Ureter (tissue), 1 donor: ENCODE measurements around the gene CELF4. TPM values are rescaled to one million over a fixed set of nuclear protein-coding genes. Genes with fewer than 3 reads are reported as not detected.

Experiments used
- DNase-seq: peaks from one replicate; pipeline ENCODE4 v3.0.0-alpha.2; 2020; ENCODE audit warnings: low spot score
- total RNA-seq: library from RNA; stranded (reverse); gene quantifications from one replicate; pipeline ENCODE4 v1.2.4, GENCODE V29; 2023
- donor health status: DM: yes; HTN: yes; CAD: no.

CELF4 gene
- total RNA-seq, 1 donor from 2014 or later: not detected

DNA sequence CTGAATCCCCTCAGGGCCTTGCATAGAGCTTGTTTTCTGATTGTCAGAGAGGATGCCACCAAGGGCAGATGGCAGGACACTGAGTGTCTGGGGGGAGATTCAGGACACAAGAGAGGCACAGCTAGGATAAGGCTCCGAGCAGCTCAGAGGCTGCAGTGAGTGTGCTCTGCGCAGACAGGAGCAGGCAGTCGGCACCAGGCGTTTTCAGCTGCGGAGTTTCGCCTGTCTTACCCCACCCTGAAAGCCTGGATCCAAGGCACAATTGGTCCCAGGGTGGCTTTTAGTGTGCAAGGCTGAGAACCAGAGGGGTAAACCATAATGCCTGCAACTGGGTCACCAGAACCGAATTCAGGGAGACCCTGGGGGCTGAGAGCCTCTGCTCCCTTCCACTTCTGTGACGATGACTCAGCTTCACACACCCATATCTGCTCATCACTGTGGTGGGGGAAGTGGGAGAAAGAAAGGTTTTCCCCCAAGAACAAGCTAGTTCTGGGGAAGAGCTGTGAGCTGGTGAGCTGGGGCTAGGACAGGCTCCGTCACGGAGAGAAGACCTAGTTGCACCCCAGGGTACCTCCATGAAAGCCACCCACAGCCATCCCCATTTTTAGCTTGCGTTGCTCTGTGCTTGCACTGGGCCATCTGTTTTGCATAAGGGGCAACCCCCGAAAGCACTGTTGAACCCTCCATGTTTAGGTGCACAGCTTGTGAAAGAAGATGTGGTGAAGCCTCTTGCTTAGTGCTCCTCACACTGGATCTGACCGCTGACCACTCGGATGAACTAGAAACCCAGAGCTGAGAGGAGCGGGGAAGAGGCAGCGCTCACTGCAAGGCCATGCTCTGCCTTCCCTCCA lies 173.7 kb downstream of the CELF4 start:
- DNase-seq: no peak

DNA sequence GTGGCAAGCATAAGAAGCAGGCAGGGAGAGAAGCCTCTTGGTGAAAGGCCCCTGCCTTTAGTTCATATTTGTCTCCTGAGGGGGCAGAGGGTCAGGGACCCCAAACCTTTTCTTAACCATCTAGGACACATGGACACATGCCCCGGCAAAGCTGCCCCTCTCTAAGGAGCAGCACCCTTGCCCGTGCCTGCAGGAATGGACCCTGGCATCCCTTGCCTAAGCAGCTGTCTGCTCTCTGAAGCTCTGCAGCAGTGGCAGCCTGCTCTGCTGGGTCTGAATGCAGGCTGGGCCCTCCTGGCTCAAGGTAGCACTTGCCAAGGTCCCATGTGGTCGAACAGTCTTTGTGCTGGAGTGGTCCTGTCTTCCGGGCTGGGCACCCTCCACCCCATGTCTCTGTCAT lies 174.4 kb downstream of the CELF4 start:
- no peak for DNase-seq

DNA sequence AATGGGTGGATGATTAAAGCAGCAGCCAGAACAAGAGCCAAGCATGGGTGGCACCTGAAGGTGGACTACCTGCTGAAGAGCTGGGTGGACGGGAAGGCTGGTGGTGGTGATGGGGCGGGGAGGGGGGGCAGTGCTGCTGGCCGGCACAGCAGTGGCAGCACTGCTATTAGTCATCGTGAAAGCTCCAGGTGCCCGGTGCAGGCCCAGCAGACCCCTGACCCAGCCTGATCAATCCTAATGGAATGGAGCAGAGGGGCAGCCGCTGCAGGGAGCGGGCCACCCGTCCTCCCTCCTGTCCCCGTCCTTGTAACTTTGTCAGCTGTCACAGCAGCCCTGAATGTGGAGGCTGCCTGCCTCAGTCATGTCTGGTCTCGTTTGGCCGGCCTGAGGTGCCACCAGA lies 174.9 kb downstream of the CELF4 start:
- DNase-seq: no peak

DNA sequence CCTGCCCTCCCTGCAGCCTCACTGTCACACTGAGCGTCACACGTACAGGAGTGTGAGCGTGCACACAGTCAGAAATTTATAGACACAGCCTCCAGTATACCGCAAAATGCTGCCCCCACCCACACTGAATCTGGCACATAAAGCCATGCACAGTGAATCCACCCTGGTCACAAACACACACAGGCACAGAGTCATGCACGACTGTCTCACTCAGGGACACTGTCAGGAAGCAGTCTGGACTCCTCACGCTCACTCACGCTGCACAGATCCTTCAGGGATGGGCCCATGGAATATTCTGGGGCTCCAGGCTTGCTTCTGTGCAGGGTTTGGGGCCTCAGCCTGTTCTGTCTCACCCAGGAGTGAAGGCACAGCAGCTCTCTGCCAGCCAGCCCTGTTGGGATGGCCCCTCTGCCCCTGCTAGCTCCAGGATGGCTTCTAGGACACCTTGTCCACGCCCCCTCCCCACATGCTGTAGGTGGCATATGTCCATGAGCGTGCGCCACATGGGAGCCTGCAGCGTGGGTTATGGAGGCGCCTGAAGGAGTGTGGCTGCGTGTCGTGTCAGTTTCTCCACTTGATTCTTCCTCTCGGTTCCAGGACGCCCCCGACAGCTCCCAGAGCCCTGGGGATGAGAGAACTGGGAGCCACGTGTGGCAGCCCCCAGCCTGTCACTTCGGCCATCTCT lies 175.8 kb downstream of the CELF4 start:
- DNase-seq: no peak

DNA sequence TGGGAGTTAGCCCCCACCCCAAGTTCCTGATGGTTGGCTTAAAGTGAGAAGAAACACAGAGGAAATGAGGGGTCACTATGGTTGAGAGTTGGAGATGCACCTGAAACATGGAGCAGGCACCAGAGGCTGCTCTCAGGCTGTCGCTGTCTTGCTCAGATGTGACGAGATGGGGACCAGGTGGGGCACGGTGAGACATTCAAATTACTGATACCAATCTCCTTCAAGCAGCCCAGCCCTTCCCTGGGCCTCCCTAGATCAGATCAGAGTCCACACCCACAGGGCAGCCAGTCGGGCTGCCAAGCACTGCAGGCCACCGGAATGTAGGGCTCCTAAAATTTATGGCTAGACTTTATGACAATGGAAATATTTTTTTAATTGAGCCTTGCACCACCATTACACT lies 176.6 kb downstream of the CELF4 start:
- no peak for DNase-seq

DNA sequence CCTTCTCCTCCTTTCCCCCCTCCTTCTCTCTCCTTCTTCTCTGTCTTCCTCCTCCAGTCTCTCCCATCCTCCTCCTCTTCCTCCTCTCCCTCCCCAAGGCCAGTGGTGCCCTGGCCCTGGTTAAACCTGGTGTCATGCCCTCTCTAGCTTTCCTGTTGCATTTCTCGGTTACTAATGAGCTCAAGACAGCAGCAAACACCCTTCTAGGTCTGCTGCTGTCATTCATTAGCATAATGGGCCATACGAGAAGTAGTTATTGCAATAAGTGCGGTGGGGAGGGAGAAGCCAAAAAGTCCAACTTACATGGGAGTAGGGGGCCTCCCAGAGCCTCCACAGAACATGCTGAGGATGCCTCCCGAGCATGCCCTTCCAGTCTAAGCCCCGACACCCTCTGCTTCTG lies 177.2 kb downstream of the CELF4 start:
- DNase-seq: no peak

DNA sequence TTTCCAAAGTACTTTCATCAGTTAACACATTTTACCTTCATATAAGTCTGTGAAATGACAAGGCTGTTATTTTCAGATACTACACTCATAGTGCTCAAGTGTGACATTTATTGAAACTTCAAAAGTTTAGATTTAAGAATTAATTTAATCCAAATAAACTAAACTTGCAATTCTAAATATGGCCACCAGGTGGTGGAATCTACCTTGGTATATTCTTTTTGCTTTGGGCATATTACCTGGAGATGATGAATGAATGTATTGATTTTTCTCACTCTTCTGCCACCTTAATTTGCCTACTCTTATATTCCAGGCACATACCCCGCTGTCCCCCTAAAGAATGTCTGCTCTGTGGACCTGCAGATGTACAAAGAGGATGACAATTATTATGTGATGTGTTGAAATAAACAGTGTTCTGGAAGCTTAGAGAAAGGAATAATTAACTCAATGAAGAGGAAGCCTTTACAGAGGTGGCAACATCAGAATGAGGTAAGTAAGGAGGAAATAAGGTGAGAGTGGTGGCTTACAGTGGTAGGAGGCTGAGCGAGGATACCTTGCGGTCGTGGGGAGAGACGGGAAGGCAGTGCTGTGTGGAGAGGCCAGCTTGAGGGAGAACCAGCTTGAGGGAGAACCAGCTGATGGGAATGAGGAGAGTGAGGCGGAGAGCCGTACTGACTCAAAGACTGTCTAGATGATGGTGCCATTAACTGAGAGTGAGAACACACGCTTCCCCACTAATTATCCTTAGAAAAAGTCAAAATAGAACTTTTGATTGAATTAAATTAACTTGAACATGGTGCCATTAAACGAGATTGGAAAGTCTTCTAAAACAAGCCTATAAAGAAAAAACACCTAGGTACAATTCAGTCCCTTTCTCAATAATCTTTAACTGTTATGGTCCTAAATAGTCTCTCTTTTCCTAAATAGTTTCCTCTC lies 179.5 kb downstream of the CELF4 start:
- DNase-seq: no peak

DNA sequence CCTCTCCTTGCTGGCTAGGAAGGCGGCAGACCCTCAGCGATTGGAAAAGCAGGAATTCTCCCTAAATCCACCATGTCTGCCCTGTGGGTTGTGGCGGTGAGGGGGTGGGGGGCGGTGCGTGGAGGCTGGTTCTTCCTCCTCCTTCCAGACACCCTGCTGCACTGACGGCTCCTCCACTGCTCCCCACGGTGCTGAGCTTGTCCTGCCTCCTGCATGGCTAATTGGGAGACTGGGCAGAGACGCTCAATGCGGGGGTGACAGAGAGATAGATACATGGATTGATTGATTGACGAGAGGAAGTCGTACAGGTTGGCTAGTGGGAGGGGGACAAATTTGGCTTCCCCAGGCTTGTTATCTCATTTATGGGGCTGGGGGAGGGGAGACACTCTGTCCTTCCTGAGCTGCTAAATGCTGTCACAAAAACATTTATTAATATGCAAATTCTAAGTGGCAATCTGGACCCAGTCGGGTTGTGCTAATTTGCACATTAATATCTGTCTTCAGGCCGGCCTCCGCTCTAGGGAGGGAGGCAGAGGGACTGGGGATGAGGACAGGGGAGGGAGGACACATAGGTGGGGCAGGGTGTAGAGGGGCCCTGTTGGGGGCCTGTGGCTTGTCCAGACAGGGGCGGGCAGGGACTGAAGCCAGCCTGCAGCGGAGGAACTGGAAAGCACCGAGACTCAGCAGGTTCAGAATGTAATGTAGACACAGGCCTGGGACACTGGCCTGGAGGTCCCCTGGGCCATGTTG lies 181.6 kb downstream of the CELF4 start:
- DNase-seq: no peak

DNA sequence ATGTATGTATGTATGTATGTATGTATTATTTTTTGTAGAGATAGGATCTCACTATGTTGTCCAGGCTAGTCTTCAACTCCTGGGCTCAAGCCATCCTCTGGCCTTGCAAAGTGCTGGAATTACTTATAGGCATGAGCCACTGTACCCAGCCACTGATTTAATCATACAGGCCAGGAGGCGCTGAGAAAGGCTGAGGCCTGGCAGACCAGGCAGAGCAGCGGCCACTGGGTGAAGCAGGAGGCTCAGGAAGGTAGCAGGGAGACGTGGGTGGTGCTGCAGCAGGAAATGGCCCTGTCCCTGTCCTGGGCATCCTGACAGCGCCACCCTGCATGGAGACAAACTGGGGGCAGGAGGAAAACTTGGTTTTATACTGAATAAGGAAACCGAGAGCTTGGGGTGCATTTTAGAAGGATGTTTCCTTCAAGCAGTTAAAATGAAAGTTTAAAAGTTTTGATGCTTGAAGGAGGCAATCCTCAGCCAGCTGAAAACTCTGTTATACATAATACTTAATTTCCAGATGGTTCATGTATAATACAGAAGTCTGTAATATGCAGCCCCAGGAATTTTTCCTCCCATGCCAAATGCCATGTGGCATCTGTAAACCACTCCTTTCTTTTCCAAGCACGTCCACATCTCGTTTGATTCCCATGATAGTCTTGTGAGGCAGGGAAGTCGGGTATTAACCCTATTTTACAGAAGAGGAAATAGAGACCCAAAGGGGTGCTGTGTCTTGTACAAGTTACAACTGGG lies 182.4 kb downstream of the CELF4 start:
- no peak for DNase-seq

DNA sequence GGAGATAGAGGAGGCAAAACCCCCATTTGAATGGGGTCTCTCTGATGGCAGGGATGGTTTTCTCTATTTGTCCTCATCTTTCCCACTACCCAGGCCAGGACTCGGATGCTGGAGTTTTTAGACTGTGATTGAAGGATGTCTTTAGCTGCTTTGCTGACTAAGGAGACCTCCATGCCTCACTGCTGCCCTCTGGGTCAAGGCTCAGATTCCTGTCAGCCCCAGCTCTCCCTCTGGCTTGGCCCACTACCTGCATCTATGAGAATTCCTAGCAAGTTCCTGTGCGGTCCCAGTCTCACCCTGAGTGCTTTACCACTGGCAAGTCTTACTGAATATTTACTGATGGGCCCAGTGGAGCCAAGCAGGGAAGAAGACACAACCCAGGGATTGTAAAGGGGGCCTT lies 184.0 kb downstream of the CELF4 start:
- DNase-seq: no peak

DNA sequence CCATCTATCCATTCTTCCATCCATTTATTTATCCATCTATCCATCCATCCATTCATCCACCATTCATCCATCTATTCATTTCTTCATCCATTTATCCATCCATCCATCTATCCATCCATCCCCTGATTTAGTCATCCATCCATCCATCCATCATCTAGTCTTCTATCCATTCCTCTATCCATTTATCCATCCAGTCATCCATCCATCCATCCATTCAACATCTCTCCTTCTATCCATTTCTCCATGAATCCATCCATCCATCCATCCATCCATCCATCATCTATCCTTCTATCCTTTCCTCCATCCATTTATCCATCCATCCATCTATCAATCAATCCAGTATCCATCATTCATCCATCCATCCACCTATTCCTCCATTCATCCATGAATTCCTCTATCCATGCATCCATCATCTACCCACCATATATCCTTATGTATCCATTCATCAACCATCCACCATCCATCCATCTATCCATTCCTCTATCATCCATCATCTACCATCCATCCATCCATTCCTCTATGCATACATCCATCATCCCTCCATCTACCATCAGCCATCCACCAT lies 185.0 kb downstream of the CELF4 start:
- no peak for DNase-seq

DNA sequence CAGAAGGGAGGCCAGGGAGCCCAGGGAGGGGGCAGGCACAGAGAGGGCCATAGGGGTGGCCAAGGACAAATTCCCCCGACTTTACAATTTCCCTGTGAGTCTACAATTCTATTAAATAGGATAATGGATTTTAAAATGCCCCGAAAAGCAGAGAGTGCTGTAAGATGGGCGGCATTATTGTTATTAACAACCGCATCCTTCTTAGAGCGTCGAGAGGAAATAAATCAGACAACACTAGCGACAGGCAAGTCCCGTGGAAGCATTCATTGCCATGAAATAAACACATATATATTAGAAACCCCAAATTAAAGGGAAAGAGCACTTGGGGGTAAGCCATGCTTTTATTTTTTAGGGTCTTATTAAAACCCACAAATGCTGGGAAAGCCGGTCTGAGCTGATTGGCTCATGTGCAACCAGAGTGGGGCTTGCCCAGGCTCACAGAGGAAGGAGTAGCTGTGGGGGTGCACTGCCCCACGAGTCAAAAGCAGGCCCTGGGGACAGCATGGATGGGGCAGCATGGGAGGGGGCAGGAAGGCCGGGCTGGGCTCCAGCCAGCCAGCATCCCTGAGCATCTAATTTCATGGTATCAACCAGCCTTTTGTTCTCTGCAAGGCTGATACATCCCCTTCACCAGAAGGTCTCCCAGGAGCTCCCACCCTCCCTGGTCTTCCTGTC lies 187.1 kb downstream of the CELF4 start:
- no peak for DNase-seq

DNA sequence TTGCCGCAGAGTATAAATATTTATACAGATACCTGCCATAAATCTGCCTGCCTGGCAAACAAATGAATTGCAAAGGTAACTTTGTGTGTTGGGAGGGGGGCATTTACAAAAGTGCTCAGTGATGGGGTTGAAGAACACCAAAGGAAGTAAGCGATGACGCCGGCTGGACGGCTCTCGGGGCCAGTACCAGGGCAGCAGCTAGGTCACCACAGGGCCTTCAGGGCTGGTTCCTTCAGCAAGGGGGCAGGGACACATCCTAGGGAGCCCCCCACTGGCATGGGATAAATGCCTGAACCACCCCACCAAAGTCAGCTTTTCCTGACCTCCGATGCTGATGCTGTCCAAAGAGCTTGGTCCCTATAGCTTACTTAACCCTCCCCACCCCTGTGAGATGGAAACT lies 190.4 kb downstream of the CELF4 start:
- no peak for DNase-seq

DNA sequence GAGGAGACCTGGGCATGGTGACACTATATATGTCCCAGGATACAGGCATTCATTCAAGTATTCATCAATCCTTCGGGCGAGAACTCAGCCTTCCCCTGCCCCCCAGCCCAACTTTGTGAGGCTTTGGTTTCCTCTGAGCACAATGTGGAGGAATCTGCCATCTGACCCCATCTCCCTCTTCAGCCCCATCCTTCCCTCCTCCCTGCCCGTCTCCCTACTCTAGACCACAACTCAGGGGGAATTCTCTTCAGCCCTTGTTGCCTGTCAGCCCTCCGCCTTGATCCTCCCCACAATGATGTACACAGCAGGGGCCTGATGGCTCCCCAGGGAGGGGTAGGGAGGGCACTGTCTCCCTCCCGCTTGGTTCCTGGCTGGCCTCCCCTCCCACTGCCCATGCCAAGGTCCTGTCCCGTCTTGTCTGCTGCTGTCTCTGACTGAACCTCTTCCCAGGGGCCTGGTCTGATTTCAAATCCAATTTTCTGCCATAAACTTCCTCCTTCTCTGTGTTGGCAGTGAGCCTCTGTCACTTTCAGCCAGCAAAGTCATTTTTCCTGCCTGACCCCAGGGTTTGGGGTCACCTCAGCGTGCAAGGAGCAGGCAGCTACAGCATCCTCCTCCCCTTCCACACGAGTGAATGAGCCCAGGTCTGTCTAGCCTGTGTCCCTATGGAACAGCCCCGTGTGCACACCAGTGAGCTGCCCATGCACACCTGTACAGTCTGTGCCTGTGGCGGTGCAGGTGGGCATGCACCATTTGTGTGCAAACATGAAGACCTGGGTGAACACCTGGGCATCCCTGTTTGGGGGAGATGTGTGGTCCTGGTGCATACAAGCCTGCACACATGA lies 197.3 kb downstream of the CELF4 start:
- DNase-seq: no peak

DNA sequence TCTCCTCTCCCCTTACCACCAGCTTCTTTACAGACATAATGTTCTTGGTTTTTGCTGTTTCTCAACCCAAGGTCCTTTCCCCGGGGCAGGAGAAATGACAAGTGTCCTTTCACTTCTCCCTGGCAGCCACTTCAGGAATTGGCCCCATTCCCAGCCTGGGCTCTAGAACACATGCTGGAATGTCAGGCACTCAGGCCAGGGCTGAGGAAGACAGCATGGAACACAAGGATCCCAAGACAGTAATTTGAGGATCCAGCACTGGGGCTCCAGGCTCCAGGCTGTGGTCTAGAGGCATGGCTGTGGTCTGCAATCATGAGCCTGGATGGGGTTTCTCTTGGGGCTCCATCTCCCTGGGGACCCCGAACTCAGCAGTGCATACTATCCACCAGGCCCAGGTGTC lies 201.4 kb downstream of the CELF4 start:
- no peak for DNase-seq

DNA sequence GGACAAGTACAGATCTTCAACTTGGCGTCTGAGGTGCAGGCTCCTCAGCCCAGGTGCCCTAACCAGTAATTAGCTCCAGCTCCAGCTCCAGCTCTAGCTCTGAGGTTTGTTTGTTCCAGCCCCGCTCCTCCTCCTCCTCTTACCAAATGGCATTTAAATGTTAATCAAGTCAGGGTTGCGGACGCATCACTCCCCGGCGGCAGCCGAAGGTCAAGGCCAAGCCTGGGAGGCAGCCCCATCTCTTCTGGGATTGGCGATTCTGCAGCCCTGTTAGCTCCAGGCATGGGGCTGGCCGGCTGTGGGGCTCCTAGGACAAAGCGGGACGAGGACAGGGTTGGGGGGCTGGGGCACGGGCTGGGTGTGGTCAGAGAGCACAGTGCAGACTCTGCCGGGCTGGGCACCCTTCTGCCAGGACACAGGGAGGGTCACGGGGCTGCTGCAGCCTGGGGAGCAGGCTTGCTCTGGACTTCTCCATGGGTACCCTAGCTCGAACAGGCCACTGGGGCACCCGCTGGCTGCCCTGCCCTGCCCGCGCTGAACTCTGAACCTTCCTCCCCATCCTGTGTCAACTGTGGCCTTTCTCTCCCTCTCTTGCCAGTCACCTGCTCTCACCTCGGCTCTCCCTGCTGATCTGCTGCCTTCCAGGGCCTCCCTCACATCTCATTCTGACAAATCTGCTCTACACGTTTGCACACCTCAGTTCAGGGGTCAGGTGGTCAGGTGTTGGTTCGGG lies 203.3 kb downstream of the CELF4 start:
- DNase-seq: no peak

DNA sequence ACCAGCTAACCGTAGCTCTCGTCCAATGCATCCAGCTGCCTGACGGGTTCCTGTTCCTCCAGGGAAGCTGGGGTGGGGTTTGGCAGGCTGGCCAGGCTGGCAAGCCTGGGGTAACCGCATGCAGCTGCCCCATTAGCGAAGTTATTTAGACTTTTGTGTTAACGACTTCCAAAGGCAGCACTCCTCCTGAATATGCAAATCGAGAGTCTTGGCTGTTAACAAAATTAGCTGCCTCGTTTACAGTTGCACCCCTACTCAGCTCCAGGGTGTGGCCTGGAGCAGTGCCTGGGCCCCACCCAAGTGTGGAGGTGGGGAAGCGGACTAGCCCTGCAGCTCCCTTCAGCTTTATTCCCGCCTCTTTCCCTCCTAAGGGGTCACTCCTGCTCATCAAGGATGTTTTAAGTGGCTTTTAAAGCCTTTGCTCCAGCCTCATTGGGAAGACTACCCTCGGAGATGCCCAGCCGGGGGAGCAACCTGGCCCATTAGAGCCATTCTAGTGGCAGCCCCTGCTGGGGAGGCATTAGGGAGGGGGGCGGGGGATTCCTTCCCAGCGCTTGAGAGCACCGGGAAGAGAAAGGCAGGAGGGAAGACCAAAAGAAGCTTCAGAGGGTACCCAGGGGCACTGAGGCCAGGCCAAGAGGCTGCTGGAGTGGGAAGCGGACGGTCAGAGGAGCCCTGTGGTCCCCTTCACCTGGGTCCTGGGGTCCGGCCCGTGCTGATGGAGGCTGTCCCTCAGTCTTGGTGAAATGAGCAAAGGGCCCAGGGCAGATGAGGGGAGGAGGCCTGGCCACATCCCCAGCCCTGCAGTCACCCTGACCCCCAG lies 204.1 kb downstream of the CELF4 start:
- no peak for DNase-seq
